ENCODE measurements around the gene ZNF207.

ZNF207 gene

GRCh38 chr17:32330147-32330546, 19.8 kb upstream of the ZNF207 start:
- no peaks in the 10 kb centered on the region for H3K9me3 ChIP-seq (ENCODE audit: control insufficient read depth, insufficient read depth, low read depth, low read length)
- POLR2A ChIA-PET, result interaction anchor here (1.5 kb wide), 1 partner anchor 10 kb away, joined by 5 read pairs; no protein-coding TSS in a partner anchor
- H3K4me1 ChIP-seq (ENCODE audit: control insufficient read depth, insufficient read depth, low read length), result no peaks in the 10 kb centered on the region
- H3K4me3 ChIP-seq (ENCODE audit: low read depth, low read length), result no peak overlapping the region
- H3K27ac ChIP-seq (ENCODE audit: extremely low read depth, low read depth, low read length), result no peak overlapping the region
- TF ChIP-seq ZNF398 (tag by site-specific recombination; IDR thresholded peaks at IDR 0.05), result no peak
- no peak for TF ChIP-seq ZNF26 (tag by site-specific recombination; IDR thresholded peaks at IDR 0.05)
- no peak for TF ChIP-seq ZNF510 (tag by site-specific recombination; IDR thresholded peaks at IDR 0.05; ENCODE audit: insufficient replicate concordance)
- no peak for TF ChIP-seq PRDM10 (tag by site-specific recombination; IDR thresholded peaks at IDR 0.05)
- no peak for TF ChIP-seq GLIS2 (tag by site-specific recombination; IDR thresholded peaks at IDR 0.05)
- TF ChIP-seq ZNF544 (tag by site-specific recombination; IDR thresholded peaks at IDR 0.05), result no peak
- no peak for TF ChIP-seq ZNF23 (tag by site-specific recombination; IDR thresholded peaks at IDR 0.05; ENCODE audit: borderline replicate concordance)
- no peak for TF ChIP-seq ZNF16 (tag by site-specific recombination; IDR thresholded peaks at IDR 0.05; ENCODE audit: low read depth)
- TF ChIP-seq ZNF830 (tag by site-specific recombination; IDR thresholded peaks at IDR 0.05; ENCODE audit: low read depth), result no peak
- TF ChIP-seq ZNF341 (tag by site-specific recombination; IDR thresholded peaks at IDR 0.05; ENCODE audit: low read depth), result no peak
- TF ChIP-seq ZNF843 (tag by site-specific recombination; IDR thresholded peaks at IDR 0.05), result no peak
- CTCF ChIA-PET, result interaction anchor here (3.3 kb wide), 1 partner anchor 10 kb away, joined by 28 read pairs; no protein-coding TSS in a partner anchor
- peaks cover 31% of the 10 kb centered on the region in 2 experiments for H3K36me3 ChIP-seq (ENCODE audit: control insufficient read depth in 2 of 2, insufficient read depth in 1 of 2, low read length in 2 of 2)

GRCh38 chr17:32331243-32332040, 18.5 kb upstream of the ZNF207 start:
- H3K36me3 ChIP-seq (ENCODE audit: control insufficient read depth in 2 of 2, insufficient read depth in 1 of 2, low read length in 2 of 2), result peaks cover 36 to 44% of the 10 kb centered on the region in 2 experiments
- no peaks in the 10 kb centered on the region for H3K4me1 ChIP-seq (ENCODE audit: control insufficient read depth, insufficient read depth, low read length)
- H3K27ac ChIP-seq (ENCODE audit: extremely low read depth, low read depth, low read length), result no peak overlapping the region
- POLR2A ChIA-PET, result interaction anchor here (1.5 kb wide), 1 partner anchor 9 kb away, joined by 5 read pairs; no protein-coding TSS in a partner anchor
- no peak overlapping the region for H3K4me3 ChIP-seq (ENCODE audit: low read depth, low read length)
- CTCF ChIA-PET, result interaction anchor here (0.6 to 1.2 kb wide), 4 partner anchors 15 to 81 kb away, joined by 3 to 4 read pairs (median 4); no protein-coding TSS in a partner anchor
- no peaks in the 10 kb centered on the region for H3K9me3 ChIP-seq (ENCODE audit: control insufficient read depth, insufficient read depth, low read depth, low read length)
- TF ChIP-seq ZNF561 (tag by site-specific recombination; IDR thresholded peaks at IDR 0.05; ENCODE audit: borderline replicate concordance), result no peak
- TF ChIP-seq ZNF776 (tag by site-specific recombination; IDR thresholded peaks at IDR 0.05; ENCODE audit: borderline replicate concordance), result no peak
- no peak for TF ChIP-seq ZSCAN5A (tag by site-specific recombination; IDR thresholded peaks at IDR 0.05)
- no peak for TF ChIP-seq ZNF513 (tag by site-specific recombination; IDR thresholded peaks at IDR 0.05)
- TF ChIP-seq ZNF248 (tag by site-specific recombination; IDR thresholded peaks at IDR 0.05), result no peak
- no peak for TF ChIP-seq REST (tag by site-specific recombination; IDR thresholded peaks at IDR 0.05)
